NCI-H1105 (cell line): ENCODE measurements around the gene FOXO3.

Source experiments
- DNase-seq: peaks from one replicate; lab custom pipeline; 2025; lab: John Stamatoyannopoulos, UW

FOXO3 gene

DNA sequence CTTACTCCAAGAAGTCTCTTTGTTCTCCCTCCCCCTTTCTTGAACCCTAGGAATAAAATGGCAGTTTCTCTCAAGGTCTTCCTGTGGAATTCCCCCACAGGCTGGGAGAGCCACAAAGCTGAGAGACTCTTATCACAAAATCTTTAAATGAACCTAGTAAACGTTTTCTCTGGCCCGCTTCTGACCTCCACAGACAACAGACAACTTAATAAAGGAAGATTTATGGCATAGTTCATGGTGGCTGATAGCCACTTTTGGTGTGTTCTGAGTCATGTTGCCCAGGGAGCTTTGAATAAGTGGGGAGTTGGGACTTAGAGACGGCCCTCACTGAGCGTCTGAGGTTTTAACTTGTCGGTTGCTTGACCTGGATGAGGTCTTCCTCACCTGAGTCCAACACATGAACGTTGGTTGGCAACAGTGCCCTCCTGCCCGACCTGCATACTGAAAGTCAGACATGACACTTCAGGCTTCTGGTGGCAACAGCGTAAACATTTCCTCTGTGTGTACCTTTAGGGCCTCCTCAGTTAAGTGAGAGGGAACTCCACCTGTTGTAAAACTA is 124.1 kb downstream of the FOXO3 start:
- no peak for DNase-seq

DNA sequence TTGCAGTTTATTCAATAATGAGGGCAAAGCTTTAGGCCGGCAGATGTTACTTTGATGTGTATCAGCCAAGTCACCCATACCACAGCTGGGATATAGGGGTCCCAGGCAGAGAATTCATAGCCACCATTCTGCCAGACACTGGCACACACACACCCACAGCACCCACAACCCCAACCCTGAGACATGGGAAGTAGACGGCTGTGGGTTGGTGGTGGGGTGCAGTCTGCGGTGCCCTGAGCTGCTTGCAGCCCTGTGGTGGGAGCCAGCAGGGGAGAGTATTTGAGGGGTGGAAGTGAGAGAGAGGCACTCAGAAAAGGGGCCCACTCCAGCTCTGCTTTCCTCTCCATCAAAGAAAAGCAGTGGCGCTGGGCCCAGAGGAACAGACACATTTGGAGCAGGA is 125.3 kb downstream of the FOXO3 start:
- no peak for DNase-seq

DNA sequence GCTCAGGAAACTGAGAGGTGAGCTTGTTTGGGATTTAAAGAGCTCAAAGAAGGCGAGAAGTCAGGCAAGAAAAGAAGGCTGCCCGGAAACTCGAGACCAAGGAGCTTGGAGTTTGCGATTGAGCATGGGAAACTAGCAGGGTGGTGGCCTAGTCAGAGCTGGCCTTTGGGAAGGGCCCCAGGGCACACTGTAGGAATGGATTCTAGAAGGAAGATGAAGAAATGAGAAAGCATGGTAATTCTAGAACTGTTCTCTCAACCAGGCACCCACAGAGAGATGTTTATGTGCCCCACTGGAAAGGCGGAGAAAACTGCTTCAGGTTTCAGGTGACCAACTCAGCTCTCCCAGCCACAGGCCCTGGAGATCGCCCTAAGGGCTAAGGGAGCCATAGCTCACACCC is 126.2 kb downstream of the FOXO3 start:
- DNase-seq, result no peak

DNA sequence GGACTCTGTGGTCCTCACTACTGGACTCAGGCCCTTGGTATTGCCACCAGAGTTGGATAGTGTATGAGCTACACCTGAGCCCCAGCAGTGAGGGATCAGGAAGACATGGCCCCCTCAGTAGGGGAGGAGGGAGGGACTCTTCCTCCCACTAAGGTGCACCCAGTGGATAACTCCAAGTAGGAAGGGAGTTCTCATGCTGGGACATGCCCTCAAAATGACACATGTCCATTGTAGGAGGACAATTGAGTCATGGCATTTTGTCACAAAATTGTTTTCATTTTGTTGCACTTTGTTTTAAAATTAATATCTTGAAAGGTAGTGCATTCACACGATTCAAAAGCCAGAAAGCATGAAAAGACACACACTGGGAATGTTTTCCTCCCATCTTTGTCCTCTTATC is 127.2 kb downstream of the FOXO3 start:
- no peak for DNase-seq

DNA sequence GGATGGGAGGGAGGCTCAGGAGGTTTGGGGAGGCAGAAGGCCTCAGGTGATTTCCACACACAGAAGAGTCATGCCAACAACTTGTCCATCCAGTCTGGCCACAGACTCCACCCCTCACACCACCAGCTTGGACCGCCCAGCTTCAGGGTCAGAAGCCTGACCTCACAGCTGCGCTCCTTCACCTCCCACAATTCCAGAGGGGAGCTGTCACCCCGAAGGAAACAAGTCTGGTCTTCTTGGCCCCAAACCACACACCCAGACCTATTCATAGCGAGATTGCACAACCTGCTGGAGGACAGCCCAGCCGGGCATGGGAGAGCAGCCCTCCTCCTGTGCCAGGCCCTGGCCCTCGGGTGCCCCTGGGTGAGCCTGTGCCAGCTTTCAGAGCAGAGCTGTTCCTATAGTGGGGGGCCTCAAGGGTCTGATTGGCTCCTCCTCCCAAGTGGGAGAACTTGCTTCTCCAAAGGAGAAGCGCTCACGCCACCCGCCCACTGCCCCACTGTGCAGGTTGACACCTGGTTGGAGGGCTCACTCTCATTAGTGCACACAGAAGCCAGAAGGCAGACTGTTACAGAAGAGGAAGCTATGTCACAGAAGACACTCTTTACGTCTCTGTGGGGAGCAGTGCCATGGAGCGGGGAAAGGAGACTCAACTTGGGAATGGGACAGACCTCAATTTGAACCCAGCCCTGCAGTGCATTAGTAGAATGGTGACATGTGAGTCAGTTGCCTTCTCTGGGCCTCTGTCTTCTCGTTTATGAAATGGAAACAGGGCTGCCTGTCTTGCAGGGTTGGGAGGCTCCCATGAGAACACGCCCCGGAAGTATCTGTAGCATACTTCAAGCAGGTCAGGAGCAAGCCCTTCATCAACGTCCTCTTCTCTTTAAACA is 128.8 kb downstream of the FOXO3 start:
- no peak for DNase-seq

DNA sequence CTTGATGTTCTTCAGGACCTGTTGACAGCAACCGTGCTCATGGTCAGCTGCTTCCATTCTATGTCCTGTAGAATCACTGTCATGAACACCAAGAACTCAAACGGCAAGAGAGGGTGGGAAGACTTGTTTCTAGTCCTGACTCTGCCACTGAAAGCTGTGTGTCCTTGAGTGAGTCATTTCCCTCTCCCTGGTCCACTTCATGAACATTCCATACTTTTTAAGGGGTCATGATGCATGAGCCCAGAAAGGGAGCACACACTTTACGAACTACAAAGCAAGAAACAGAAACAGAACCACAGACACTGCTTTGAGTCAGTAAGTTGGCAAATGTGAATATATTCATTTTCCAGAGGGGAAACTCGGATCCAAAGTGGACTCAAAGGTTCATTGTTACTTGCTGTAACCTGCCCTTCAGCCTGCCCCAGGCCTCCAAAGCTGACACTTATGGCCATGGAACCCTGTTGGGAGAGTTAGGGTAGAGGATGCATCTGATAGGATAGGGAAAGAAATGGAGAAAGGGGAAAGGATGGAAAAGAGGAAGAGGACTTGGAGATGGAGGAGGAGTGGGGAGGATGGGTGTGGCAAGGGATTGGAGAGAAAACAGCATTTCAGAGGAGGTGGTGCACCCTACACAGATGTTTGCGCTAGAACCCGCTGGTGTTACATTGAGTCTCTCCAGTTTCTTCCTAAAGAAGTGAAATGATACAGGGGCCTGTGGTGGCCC is 129.8 kb downstream of the FOXO3 start:
- no peak for DNase-seq

DNA sequence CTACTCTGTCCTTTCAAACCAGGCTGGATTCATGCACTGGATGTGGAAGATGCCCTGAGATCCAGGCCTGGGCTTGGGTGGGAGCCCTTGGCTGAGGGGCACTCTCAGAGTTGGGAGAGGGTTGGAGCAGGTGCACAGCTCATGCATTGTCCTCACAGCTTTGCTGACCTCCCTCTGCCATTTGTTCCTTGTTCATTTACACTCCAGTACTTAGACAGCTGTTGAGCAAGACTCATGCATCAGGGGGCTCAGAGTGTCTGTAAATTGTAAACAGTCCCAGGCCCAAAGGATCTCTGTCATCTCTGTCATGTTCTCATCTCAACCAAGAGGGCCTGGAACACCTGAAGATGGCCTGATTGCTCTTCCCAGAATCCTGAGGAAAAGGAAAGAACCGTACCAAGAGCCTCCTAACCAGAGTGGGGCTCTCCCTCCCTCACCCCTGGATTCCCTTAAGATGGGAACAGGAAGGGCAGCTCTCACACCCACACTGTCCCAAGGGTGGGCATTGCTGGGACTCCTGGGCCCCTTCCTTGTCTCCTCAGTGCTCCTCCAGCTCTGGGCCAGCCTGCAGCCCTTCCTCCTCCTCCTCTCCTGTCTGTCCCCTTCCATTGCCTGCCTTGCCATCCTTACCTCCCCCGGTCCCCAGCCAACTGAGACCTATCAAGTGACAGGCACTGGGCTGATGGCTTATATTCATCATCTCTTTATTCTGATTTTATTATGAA is 132.9 kb downstream of the FOXO3 start:
- no peak for DNase-seq

DNA sequence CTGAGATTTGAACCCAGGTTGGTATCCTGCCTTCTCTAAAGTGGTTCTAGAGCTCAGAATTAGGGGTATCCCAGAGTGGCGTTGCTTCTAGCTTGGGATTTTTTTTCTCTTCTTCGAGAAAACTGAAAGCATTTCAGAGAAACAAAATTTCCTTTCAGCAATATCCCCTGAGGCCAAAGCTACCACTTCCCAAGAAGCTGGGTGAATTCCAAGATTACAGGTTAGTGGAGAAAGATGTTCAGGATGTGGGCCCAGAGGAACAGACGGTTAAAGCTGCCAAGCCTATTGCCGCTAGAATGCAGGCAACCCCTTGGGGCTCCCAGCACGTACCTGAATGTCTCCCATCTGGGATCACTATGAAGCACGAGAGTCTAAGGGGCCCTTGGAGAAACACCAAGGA is 134.1 kb downstream of the FOXO3 start:
- no peak for DNase-seq

DNA sequence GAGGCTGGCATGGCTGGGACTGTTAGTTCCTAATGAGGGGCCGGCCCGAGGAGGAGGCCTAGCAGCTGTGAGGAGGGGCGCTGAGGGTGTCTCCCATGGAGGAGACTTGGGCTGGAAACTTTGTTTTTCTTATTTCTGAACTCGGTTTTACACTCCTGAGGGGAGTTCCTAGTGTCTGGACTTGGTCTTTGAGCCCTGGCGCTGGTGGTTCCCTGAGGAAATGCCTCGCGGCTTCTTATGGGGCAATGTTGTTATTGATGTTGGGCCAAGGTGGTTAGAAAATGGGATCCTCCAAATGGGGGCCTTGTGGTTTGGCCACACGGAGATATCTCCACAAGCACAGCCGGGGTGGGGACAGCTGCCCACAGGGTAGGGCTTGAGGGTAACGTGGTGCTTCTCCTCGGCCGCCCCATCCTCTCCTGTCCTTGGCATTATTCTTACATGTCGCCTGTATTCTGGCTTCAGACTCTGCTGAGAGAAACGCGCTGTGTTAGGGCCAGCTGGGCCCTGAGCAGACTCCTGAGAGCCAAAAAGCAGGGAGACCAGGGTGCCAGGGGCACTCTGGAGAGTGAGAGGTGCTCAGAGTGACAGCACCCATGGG is 136.9 kb downstream of the FOXO3 start:
- no peak for DNase-seq

DNA sequence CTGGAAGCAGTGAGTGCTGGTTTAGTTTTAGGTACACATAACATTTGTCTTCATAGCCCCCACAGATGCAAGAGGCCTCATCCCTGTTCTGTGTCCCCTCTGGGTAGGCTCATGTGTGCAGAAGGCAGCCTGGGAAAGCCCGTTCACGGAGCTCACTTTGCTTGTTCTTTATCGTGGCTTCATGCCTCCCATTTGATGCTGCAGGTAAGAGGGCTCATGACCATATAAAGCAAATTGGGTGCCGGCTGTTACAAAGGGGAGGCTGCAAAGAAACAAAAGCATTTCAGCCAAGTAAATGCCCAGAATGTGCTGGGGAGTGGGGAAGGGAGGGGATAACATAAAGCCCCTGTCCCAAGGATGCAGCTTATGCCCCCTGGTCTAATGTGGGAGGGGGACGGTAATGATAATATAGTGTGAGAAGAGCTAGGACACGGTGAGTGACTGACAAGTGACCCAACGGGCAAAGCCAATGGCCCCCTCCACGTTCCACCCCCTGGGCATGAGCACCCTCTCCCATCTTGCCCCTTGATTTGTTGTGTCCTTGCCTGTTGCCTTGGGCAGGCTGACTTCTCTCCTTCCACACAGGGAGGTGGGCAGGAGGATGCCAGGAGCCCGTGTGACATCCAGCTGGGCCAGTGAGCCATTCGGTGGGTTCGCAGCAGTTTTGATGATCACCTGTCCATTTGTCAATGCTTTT is 138.0 kb downstream of the FOXO3 start:
- no peak for DNase-seq

DNA sequence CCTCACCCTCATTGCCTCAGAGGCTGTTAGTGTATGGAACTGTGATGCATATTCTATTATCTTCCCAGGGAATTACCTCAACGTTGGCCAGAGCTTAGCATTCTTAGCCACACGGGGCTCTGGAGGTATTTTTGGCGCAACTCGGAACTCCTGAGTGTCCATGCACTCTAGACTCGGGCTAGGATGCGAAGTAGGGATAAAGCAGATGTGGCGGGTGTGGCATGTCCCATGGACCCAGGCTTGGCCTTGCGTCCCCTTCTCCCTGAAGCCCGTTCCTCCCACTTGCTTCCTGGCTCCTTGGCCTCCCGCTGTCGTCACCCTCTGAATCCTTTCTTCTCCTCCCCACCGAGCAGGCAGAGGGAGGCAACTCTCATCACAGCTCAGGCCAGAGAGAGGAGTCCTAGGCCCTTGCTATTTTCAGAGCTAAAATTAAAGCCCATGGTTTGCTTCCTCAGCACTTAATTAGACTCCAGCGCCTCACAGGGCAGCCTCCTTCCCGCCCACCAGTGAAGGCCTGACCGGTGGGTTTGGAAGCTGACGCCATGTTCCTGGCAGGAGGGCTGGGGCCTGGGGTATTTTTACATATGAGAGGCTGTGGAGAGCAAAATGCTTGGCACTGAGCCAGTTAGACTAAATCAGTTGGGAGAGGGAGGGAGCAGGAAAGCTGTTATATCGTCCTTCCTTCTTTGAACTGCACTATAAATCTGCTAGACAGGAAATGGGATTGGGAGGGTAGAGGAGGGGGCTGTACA is 138.7 kb downstream of the FOXO3 start:
- DNase-seq, result peak; percentile 49

DNA sequence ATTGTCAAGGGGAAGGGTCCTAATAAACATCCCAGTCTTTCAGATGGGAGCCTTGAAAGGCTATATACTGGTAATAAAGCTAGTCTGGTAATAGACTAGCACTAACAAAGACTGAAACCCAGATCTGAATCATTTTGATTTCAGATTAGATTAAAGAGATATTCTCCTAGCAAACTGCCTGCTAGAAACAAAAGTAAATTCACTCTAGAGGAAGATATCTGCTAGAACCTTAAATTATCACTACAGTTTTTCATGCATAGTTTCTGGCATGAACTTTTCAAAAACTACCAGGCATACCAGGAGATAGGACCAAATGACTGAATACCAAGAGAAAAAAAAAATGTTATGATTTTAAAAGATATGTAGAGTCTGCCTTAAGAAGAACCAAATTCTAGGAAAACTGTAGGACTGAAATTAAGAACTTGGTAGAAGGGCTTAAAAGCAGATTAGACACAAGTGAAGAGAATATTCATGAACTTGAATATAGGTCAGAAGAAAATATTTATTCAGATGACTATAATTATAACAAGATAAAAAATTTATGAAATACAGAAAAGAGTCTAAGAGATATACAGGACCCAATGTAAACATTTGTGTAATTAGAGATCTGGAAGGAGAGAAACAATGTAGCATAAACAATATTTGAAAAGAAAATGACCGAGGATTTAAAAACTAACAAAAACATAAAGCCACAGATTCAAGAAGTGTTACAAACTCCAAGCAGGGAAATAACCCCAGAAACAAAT is 141.6 kb downstream of the FOXO3 start:
- no peak for DNase-seq

DNA sequence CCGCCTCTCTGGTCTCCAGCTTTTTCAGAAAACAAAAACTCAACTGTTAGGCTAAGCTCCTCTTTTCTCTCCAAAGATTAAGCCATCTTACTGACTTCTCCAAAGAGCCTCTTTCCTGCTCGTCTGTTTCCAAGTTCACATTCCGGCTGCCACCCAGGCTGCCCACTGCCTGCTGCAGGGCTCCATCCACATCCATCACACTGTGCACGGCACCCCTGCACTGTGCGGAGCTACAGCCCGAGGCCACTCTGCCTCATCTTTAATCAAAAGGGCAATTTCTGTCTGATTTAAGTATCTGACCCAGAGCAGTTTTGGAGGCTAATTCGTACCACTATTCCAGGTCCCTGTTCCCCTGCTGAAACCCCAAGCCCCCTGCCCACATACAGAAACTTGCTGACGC is 145.9 kb downstream of the FOXO3 start:
- no peak for DNase-seq

DNA sequence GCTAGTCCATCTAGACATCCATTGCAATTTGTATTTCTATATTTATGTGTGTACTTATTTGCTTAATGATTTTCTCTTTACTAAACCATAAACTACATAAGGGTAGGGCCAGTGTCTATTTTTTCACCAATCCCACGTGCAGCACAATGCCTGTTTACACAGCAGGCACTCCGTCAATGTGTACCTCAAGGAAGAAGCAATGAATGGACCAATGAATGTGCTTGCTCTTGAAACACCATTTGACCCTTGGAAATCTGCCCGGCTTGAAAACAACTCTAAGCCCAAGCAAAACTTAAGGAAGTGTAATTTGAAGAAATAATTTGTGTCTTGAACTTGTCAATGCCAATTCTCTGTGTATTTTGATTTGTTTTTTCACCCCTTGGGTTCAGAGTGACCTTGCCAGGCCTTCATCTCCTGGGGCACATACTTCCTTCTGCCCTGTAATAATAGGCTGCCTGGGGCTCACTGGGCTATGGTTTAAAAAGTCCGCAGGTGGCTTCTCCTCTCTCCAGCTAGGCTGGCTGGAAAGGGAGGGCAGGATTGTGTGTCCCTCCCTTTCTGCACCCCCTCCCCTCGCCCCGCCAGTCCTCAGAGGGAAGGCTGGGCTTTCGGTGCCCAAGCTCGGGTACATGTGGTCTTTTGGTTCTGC is 146.7 kb downstream of the FOXO3 start:
- DNase-seq, result no peak

DNA sequence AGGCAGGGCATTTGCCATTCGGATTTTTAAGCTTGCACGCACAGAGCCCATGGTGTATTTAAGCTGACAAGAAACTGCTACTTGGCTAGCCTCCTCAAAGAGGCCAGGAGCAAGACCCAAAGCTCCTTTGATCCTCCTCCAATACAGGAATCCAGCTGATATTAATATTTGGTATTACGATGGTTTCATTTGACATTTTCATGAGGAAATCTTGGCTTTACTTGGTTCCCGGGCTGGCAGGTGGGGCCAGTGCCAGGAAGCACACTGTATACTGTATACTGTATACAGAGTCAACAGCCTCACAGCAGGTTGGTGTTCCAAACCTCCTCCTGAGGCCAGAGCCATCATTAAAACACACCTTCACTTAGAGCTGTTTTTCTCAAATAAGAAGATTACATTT is 149.3 kb downstream of the FOXO3 start:
- DNase-seq, result no peak

DNA sequence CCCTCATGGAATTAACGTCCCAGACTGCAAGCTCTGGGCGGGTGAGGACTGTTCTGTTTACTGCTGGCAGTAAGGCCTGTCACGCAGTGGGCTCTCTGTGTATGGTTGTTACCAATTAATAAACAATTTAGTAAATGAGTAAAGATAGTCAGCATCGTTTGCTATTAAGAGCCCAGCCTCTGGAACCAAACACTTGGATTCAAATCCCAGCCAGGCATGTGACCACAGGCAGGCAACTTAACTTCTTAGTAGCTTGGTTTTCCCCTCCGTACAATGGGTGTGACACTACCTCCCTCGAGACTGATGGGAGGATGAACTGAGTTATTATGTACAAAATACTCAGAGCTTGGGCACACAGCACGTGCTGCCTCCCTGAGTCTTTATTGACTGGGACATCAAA is 149.8 kb downstream of the FOXO3 start:
- DNase-seq, result no peak

DNA sequence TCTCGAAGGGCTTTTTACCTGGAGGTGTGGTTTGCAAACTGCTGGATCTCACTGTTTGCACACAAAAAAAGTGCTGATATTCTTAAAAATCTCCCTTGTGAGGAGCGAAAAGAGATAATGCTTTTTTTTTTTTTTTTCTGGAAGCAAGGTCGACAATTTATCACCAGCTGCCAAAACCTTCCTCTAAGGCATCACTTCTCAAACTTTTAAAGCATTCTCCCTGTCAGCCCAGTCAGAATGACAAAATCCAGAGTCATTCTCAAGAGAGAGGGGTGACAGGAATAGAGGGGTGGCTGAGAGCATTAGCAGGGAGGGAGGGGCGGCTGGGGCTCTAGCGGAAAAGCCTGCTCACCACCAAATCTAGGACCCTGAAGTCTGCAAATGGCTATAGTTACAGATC is 150.4 kb downstream of the FOXO3 start:
- no peak for DNase-seq

DNA sequence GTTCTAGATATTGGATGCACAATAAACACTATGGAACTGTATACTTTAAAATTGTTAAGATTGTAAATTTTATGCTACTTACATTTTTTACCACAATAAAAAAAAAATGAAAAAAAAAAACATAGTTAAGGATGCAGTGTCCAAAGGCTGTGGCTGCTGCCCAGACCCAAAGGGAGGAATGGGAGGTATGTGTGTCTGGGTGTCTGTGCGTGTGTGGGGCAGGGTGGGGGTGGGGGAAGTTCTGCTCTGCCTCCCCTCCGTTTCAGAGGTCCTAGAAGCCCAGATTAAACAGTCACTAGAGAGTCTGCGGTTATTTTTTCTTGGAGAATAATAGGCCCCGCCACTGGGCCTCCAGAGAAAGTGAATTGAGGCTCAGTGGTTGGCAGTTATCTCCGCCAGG is 151.1 kb downstream of the FOXO3 start:
- no peak for DNase-seq

DNA sequence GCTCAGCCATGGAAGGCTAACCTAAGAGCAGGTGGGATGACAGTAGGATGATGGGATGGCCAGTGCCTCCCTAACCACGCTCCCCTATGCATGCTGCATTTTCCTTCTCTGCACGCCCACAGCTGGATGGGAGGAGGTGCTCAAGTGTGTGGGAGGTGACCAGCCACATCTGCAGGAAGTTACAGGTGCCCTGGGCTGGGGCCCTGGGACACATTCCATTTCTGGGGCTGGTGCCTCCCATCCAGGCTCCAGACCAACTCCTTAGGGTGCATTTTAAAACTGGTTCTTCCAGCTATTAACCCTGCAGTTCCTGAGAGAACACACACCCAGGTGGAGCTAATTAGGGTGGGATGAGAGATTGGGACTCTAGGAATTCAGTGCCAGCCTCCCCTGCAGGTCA is 152.2 kb downstream of the FOXO3 start:
- DNase-seq, result no peak
